ENCODE measurements around the gene ZNF653. TPM values are rescaled to one million over a fixed set of nuclear protein-coding genes. Genes with fewer than 3 reads are reported as not detected.

Gene ZNF653
- total RNA-seq, 2 donors from 2014 or later = 12.3 to 12.6 TPM

DNA sequence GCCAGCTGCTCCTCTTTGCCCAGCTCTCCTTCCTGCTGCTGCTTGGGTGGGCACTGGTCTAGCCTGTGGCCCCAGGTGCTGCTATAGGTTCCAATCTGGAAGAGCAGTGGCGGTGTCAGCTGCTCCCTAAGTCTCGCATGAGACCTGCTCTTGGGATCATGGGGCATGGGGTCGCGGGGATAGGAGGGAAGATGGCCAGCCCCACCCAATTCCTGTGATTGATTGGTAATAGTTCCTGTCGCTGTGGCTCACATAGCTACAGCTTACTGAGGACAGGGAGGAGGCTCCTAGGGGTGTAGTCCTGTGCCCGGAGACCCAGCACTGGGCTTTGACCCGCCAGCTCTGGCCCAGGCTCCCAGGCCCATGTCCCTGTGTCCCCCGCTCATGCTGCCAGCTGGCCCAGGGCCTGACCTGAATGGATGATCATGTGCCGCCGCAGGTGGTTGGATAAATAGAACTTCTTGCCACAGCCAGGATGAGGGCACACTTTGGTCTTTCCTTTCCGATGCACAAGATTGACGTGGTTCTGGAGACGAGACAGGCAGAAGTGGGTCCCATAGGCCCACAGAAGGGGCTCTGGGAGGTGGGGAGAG lies 20.3 kb downstream of the ZNF653 start:
- WGBS, 2 experiments (ENCODE audit: insufficient coverage in 1 of 2, insufficient read length in 1 of 2) = 89 to 90% methylated on average over 11 to 13 of the region's 13 CpGs
- H3K9ac ChIP-seq (ENCODE audit: extremely low read depth, low read length, poor library complexity, severe bottlenecking) = no peak overlapping the region
- Mint-ChIP-seq H3K27me3 (ENCODE audit: insufficient read depth) (peaks cover 28% of the 10 kb centered on the region), H3K27ac (no peak overlapping the region), H3K4me1 (no peaks in the 10 kb centered on the region), H3K36me3 (ENCODE audit: low read depth) (peaks cover 22% of the 10 kb centered on the region), H3K4me3 (no peak overlapping the region), H3K9me3 (peaks cover 3% of the 10 kb centered on the region)
- H3K27me3 ChIP-seq (ENCODE audit: control insufficient read depth, insufficient read depth, low read length, poor library complexity, severe bottlenecking) = peaks cover 29% of the 10 kb centered on the region
- no peak overlapping the region for H3K4me3 ChIP-seq (ENCODE audit: low read length)
- H3K4me1 ChIP-seq (ENCODE audit: control insufficient read depth, insufficient read depth, low read length) = no peaks in the 10 kb centered on the region
- no peaks in the 10 kb centered on the region for H3K9me3 ChIP-seq (ENCODE audit: control insufficient read depth, low read length)
- H3K36me3 ChIP-seq (ENCODE audit: control insufficient read depth, insufficient read depth, low read length) = no peaks in the 10 kb centered on the region
- DNase-seq = no peak
- TF ChIP-seq, protein P1, sequence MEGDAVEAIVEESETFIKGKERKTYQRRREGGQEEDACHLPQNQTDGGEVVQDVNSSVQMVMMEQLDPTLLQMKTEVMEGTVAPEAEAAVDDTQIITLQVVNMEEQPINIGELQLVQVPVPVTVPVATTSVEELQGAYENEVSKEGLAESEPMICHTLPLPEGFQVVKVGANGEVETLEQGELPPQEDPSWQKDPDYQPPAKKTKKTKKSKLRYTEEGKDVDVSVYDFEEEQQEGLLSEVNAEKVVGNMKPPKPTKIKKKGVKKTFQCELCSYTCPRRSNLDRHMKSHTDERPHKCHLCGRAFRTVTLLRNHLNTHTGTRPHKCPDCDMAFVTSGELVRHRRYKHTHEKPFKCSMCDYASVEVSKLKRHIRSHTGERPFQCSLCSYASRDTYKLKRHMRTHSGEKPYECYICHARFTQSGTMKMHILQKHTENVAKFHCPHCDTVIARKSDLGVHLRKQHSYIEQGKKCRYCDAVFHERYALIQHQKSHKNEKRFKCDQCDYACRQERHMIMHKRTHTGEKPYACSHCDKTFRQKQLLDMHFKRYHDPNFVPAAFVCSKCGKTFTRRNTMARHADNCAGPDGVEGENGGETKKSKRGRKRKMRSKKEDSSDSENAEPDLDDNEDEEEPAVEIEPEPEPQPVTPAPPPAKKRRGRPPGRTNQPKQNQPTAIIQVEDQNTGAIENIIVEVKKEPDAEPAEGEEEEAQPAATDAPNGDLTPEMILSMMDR (conservative IDR thresholded peaks at IDR 0.05) = no peak
- no peak overlapping the region for H3K27ac ChIP-seq (ENCODE audit: low read depth, low read length)

GRCh38 chr19:11483366-11484111 lies 22.1 kb downstream of the ZNF653 start:
- H3K4me3 Mint-ChIP-seq = no peak overlapping the region
- peaks cover 12% of the 10 kb centered on the region for H3K36me3 Mint-ChIP-seq (ENCODE audit: low read depth)
- Histone ChIP-seq H3K27ac (ENCODE audit: low read depth, low read length) (no peak overlapping the region), H3K36me3 (ENCODE audit: control insufficient read depth, insufficient read depth, low read length) (no peaks in the 10 kb centered on the region), H3K27me3 (ENCODE audit: control insufficient read depth, insufficient read depth, low read length, poor library complexity, severe bottlenecking) (peaks cover 47% of the 10 kb centered on the region), H3K9ac (ENCODE audit: extremely low read depth, low read length, poor library complexity, severe bottlenecking) (no peak overlapping the region), H3K4me3 (ENCODE audit: low read length) (no peak overlapping the region), H3K9me3 (ENCODE audit: control insufficient read depth, low read length) (no peaks in the 10 kb centered on the region), H3K4me1 (ENCODE audit: control insufficient read depth, insufficient read depth, low read length) (no peaks in the 10 kb centered on the region)
- peaks cover 42% of the 10 kb centered on the region for H3K27me3 Mint-ChIP-seq (ENCODE audit: insufficient read depth)
- no peaks in the 10 kb centered on the region for H3K4me1 Mint-ChIP-seq
- TF ChIP-seq, protein P1 (conservative IDR thresholded peaks at IDR 0.05) = no peak
- peaks cover 3% of the 10 kb centered on the region for H3K9me3 Mint-ChIP-seq
- peak; percentile 71 for DNase-seq
- 91 to 100% methylated on average over 7 to 57 of the region's 57 CpGs for WGBS, 2 experiments (ENCODE audit: insufficient coverage in 1 of 2, insufficient read length in 1 of 2)
- H3K27ac Mint-ChIP-seq = no peak overlapping the region

- peaks cover 57% of the 10 kb centered on the region for H3K27me3 ChIP-seq (ENCODE audit: control insufficient read depth, insufficient read depth, low read length, poor library complexity, severe bottlenecking)
- H3K9ac ChIP-seq (ENCODE audit: extremely low read depth, low read length, poor library complexity, severe bottlenecking) = no peak overlapping the region
- no peaks in the 10 kb centered on the region for H3K36me3 ChIP-seq (ENCODE audit: control insufficient read depth, insufficient read depth, low read length)
- WGBS, 2 experiments (ENCODE audit: insufficient coverage in 1 of 2, insufficient read length in 1 of 2) = 3 to 7% methylated on average over 31 to 58 of the region's 58 CpGs
- no peak overlapping the region for H3K4me3 ChIP-seq (ENCODE audit: low read length)
- H3K27ac Mint-ChIP-seq = no peak overlapping the region
- peaks cover 3% of the 10 kb centered on the region for H3K9me3 Mint-ChIP-seq
- no peaks in the 10 kb centered on the region for H3K4me1 ChIP-seq (ENCODE audit: control insufficient read depth, insufficient read depth, low read length)
- peak; percentile 90 for DNase-seq
- H3K27me3 Mint-ChIP-seq (ENCODE audit: insufficient read depth) = peaks cover 52% of the 10 kb centered on the region
- H3K27ac ChIP-seq (ENCODE audit: low read depth, low read length) = no peak overlapping the region
- TF ChIP-seq, protein P1 (conservative IDR thresholded peaks at IDR 0.05) = peak; percentile 90
- no peaks in the 10 kb centered on the region for H3K4me1 Mint-ChIP-seq
- H3K9me3 ChIP-seq (ENCODE audit: control insufficient read depth, low read length) = no peaks in the 10 kb centered on the region
- no peak overlapping the region for H3K4me3 Mint-ChIP-seq
- peaks cover 12% of the 10 kb centered on the region for H3K36me3 Mint-ChIP-seq (ENCODE audit: low read depth)
These were observed 23.1 kb downstream of the ZNF653 start for GRCh38 chr19:11482384-11483050.

All from endodermal cell (in vitro differentiated cells).